ENCODE measurements around the gene RGL1.

- TF ChIP-seq CTCF (IDR thresholded peaks at IDR 0.05; ENCODE audit: low read depth, low read length, poor library complexity, severe bottlenecking) (no peak), EZH2phosphoT487 (IDR thresholded peaks at IDR 0.05; ENCODE audit: borderline replicate concordance, low read length) (no peak)
Observed at GRCh38 chr1:183832459-183832858, 27.5 kb downstream of the RGL1 start.

All from DOHH2 (cell line).